Globus pallidus (tissue), 1 donor: ENCODE data around the gene YLPM1.
A peak's percentile ranks its signal among the peaks of the same experiment; 100 is the strongest.

Experiments used
- DNase-seq: peaks from one replicate; pipeline ENCODE4 v3.0.0-alpha.2; 2015; ENCODE audit warnings: low spot score

The YLPM1 gene

DNA sequence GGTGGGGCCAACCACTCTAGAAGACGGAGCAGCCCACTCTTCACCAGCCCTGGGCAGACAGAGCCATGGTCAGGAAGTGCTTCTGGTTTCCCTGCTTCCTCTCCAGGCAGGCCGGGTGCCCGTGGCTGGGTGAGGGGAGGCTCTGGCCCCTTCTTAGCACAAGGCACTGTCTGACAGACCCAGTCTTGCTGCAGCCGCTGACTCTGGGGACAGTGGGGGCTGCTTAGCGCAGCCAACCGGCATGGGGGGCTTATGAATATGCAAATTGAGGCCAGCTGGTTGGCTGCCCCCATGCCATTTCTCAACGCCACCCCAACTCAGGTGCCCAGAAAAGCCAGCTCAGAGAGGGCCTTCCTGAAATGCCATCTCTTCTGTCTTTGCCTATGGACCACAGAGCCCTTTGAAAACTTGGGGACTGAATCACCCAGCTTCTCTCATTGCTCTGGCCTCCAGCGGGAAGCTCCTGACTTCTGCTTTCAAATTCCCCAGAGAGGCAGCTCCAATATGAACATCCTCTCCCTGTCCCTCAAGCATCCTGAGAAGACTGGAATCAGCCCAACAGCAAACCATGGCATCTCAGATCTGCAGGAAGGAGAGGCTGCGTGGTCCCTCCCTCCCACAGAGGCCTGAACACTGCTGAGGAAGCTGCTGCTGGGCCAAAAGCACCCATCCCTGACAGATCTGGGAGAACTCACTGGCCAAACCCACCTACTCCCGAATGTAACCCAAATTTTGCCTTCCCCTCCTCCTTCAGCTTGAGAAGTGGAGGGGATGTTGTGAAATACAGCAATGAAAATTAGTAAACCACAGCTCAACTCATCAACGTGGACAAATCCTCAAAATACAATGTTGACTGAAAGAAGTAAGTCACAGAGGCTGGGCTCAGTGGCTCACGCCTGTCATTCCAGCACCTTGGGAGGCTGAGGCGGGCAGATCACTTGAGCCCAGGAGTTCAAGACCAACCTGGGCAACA is 113.1 kb downstream of the YLPM1 start, which contains the start of gene PROX2:
PROX2 (minus strand) TSS at position 205 of the 973 bp plus-strand sequence. CDS start 12,311 bp downstream, outside the sequence.
- no peak for DNase-seq

DNA sequence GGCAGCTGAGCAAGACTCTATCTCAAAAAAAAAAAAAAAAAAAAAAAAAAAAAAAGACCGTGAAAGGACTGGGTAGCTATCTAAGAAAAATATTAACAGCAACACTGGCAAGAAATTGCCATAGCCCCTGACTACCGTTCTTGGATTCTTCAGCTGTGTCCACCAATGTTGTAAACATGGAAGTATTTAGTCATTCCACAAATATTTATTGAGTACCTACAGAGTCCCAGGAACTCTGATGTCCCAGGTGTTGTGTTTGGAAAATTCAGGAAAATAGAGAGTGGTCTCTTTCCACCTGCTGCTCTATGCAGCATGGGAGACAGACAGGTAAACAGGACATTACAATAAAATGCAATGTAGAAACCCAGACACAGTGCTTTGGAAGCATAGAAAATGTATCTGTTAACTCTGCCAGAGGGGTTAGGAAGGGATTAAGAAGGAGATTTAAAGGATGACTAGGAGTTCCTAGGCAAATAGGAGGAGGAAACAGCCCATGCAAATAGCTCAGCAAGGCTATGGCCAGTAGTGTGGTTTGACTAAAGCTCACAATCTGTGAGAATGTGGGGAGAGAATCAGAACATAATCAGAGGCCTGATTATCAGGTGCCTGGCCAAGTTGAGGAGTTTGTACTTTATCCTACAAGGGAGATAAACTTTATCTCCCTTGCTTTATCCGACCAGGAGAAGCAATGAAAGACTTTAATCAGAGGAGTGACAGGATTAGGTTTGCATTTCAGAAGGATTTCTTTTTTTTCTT is 116.5 kb downstream of the YLPM1 start:
- DNase-seq = no peak

DNA sequence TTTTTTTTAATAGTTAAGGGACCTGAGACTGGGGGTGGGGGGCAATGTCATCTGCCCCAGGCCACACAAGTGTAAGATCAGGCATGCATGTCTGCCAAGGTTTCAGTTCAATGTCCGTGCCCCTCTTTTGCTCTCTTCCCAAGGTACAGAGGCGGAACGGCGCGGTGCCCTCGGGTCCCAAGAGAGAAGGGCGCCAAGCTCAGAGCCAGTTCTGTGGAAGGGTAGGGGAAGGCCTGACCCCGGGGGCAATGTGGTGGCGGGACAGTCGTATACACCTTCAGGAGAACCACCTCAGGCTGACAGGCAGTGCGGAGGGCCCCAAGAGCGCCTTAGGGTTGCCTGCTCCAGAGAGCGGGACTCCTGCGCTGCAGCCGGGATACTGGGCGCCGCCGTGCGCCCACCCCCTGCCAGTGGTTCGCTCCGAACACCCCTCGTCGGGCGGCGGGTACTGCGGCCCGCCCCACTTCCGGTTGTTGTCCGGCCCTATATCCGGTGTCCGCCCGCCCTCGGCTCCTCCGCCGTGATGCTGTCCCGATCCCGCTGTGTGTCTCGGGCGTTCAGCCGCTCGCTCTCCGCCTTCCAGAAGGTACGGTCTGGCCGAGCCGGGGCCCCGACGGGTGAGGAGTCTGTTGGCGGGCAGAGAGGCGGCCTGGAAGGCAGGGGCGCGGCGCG is 118.5 kb downstream of the YLPM1 start, which contains the start of gene DLST:
DLST (plus strand) TSS at position 486 of the 672 bp plus-strand sequence; CDS start at position 524, 38 bp downstream.
- peak; percentile 80 for DNase-seq

DNA sequence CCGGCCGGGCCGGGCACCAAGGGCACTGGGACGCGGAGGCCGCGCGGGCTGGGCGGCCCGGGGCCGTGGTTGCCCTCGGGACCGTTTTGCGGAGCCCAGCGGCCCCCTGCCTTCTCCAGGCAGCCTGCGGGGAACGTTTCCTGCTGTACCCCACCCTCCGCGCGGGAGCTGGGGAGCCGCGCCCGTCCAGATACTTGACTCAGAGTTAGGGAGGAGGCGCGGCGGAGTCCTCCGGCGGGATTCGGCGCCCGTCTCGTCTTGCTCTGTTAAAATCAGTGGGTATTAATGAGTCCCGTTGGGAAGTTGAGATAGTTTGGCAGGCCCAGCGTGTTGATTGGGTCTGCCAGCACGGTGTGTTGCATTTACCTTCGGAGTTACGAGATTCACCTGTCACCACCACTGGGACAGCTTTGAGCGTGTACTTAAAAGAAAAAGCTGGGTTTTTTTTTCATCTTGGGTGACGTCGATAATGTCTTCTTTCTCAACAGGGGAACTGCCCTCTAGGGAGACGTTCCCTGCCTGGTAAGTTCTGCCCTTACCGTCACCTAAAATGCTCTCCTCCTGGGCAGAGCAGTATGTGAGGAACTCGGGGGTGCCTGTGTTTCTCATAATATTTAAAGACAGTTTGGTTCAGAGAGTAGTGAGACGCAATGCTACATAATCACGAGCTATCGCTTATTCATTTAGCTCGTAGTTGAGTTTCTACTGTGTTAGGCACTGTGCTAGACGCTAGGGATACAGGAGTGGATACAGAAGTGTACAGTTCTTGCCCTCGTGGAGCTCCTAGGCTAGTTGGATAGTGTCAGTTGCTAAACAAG is 119.2 kb downstream of the YLPM1 start:
- DNase-seq = no peak
